VCaP (cell line): ENCODE data around the gene ABCA4.

ENCODE experiments used
- H3K27ac ChIP-seq: fragments of 450-650 bp; 2 replicates; pipeline ENCODE4 v1.5.1; 2017
- TF ChIP-seq, protein P1 (sequence below): fragments of 450-650 bp; conservative IDR thresholded peaks from 2 replicates; pipeline ENCODE4 v1.5.1; 2017; ENCODE audit warnings: mild to moderate bottlenecking, moderate library complexity

The ABCA4 gene

DNA sequence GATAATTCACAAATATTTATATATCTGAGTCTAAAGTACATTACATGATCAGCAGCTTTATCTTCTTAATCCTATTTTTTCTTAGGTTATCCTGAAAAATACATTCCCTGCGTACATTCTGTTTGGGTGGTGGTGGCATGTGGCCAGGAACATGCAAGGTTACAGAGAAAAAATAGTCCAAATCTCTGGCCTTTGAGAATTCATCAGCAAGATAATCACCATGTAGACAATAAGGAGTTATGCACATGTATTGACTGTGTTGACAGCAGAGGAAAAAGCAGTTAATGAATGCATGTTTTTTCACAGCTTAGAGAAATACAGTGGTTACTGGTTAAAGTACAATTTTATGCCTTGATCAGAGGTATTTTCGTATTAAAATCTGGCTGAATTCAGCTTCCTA, 49.0 kb downstream of the ABCA4 start:
- H3K27ac ChIP-seq: peak overlapping the region; percentile 97
- TF ChIP-seq, protein P1, sequence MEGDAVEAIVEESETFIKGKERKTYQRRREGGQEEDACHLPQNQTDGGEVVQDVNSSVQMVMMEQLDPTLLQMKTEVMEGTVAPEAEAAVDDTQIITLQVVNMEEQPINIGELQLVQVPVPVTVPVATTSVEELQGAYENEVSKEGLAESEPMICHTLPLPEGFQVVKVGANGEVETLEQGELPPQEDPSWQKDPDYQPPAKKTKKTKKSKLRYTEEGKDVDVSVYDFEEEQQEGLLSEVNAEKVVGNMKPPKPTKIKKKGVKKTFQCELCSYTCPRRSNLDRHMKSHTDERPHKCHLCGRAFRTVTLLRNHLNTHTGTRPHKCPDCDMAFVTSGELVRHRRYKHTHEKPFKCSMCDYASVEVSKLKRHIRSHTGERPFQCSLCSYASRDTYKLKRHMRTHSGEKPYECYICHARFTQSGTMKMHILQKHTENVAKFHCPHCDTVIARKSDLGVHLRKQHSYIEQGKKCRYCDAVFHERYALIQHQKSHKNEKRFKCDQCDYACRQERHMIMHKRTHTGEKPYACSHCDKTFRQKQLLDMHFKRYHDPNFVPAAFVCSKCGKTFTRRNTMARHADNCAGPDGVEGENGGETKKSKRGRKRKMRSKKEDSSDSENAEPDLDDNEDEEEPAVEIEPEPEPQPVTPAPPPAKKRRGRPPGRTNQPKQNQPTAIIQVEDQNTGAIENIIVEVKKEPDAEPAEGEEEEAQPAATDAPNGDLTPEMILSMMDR: no peak

DNA sequence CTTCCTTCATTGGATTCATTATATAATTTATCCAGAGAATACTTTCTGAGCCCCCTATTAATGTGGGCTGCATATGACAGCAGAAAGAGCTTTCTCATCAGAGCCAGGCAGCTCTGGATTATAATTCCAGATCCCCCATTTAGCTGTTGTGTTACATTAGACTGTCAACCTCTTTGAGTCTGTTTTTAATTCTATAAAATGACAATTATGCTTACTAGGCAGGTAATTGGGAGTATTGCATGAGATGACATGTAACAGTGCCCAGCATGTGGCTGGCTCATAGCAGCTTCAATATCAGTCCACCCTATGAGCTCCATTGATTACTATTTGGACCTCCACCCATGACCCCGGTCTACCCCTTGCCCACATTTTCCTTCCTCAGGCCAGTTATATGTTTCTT, 49.6 kb downstream of the ABCA4 start:
- TF ChIP-seq, protein P1: no peak
- peak overlapping the region; percentile 97 for H3K27ac ChIP-seq

DNA sequence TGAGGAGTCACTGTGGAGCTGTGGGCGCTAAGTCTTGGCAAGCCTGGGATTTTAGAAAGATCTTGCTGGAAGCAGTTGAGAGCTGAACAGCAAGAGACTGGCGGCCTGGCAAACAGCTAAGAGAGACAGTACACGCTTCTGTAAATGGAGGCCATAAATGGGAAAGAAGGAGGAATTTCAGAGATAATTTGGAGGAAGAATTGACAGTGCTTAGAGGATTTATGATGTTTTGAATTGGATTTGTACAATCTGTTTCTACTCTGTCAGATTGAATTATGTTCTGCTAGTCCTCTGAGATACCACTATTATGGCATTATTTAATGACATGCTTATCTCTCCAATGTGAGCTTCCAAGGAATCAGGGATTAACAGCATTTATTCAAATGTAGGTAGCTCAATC, 50.1 kb downstream of the ABCA4 start:
- TF ChIP-seq, protein P1: no peak
- peak overlapping the region; percentile 97 for H3K27ac ChIP-seq

DNA sequence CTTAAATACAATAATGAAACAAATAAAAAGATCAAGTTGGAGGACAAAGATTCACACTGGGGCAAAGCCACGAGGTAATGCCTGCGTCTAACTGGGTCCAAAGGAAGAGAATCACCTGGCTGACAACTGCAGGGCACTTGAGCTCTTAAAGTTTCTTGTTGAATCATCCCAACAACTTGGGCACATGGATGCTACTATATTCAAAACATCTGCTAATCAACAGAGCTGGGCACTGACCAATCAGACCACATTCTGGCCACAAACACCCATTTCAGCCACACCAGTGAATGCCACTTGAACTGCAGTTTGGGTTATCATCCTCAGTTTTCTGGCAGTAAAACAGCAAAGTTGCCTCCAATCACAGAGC, 51.0 kb downstream of the ABCA4 start:
- H3K27ac ChIP-seq: peak overlapping the region; percentile 97
- TF ChIP-seq, protein P1: no peak

DNA sequence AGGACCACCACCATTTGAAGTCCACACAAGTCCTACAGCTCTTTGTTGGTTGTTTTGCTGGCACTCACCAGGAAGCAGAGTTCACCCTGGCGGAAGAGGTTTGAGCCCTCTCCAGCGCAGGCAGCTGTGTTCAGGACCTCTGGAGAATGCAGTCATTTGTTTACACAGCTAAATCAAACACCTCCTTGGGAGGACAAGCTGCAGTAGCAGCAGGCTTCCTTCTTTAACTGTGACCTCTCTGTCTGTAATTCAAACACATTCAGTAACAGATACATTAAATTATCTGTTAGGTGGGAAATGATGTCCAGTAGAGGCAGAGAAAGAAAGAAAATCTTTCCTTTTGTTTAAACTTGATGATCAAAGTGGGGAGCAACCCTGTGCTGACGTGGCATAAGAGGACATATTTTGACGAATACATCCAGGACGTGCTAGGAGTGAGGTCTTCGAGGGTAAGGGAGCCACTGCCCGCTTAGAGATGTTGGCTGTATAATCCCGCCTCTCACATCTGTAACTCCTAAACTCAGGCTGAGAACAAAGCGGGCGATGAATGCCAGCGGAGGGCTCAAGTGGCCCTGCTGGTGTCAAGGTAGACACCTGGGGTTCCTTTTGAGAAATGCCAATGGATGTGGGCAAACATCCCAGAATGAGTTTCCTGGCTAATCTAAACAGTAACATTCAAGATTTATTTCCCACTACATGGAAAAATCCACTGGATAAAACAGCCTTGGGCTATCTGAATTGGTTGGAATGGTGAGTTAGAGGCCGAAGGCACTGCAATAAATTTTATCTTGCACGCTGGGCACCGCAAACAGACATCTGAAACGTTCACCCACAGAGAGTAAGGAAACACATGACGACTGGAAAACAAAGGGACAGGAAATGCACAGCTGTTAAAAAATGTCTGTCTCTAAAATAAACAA, 51.7 kb downstream of the ABCA4 start:
- H3K27ac ChIP-seq: peak overlapping the region; percentile 97
- TF ChIP-seq, protein P1: no peak

DNA sequence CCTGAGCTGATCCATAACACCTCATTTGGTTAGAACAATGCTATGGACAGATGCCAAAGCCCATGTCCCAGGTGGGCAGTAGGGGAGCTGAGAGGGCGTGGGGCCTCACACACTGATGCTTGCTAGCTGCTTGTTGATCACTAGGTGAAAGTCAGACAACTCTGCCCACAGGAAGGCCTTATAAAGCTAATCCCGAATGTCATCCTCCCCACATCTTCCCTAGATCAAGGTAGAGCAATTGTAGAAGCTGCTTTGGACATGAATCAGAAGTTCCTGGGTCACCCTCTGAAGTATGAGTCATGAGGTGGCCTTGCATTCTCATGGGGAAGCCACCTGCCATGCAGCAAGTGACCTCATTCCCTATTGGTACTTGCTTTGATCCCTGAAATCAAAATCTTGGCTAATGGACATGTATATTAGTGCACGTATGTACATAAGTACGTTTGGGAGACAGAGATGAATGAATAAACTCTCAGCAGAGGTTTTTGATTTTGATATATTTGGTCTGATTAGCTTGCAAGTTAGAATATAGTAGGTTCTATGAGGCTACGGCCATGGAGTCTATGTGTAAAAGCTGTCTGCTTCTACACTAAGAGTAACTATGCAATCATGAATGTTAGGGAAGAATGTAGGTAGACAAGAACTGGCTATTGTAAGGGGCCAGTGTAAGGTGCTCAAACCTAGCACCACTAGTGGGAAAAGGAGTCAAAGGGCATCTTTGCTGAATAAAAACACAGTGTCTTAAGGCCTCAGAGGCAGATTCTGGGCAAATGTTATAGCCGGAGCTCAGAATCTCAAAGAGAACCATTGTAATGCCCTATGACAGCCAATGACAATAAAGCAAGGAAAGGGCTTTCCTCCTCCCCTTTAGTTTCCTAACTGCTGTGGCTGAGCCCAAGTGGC, 52.6 kb downstream of the ABCA4 start:
- H3K27ac ChIP-seq: peak overlapping the region; percentile 97
- TF ChIP-seq, protein P1: no peak

DNA sequence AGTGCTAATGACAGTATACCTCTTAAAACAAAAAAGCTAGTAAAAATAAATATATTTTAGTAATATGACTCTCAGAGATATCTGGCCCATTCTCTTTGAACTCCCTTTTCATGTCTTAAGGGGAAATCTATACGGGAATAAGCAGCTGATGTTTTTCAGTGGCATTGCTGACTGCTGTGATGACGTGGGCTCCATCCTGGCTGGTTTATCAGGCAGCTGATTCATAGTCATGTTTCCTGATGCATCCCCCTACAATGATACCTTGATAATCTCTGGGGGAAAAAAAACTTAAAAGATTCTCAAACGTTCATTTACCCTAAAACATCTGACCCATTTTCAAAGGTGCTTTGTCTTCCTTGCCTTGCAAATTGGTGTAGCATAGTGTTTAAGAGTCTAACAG, 53.8 kb downstream of the ABCA4 start:
- H3K27ac ChIP-seq: peak overlapping the region; percentile 97; the same call in 1 of the 2 replicates
- TF ChIP-seq, protein P1: no peak
